C4-2B (cell line): ENCODE data around the gene PALLD.

ENCODE experiments used
- ZFX ChIP-seq: fragments of 450-650 bp; IDR thresholded peaks from 2 replicates; pipeline ENCODE4 v1.6.1; 2017
- TF ChIP-seq, protein P1 (sequence below): fragments of 450-650 bp; conservative IDR thresholded peaks from 2 replicates; pipeline ENCODE4 v1.5.1; 2017; ENCODE audit warnings: mild to moderate bottlenecking

DNA sequence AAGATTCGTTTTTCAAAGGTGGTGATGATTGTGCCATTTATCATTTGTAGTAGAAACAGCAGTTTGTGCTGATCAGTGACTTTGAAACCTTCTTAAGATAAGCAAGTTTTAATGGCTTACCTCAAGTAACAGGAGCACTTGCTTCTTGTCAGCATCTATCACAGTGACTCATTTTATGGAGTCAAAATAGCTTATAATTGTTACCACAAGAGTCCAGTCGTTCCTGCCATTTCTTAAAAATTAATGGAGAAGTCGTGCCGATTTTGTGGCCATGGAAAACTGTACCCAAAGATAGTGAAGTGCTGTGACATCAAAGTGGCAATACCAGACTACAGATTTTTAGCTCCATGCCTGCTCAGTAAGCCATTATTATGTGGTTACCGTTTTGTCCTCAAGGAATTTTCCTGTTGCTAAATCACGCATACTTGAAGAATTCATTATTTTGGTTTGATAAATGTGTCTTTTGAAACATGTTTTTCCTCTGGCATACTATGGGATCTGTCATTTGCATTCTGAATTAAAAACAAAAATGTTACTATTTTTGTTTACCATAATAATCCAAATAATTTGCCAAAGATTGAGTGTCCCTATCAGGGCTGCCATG, 383.3 kb downstream of the PALLD start:
- TF ChIP-seq, protein P1, sequence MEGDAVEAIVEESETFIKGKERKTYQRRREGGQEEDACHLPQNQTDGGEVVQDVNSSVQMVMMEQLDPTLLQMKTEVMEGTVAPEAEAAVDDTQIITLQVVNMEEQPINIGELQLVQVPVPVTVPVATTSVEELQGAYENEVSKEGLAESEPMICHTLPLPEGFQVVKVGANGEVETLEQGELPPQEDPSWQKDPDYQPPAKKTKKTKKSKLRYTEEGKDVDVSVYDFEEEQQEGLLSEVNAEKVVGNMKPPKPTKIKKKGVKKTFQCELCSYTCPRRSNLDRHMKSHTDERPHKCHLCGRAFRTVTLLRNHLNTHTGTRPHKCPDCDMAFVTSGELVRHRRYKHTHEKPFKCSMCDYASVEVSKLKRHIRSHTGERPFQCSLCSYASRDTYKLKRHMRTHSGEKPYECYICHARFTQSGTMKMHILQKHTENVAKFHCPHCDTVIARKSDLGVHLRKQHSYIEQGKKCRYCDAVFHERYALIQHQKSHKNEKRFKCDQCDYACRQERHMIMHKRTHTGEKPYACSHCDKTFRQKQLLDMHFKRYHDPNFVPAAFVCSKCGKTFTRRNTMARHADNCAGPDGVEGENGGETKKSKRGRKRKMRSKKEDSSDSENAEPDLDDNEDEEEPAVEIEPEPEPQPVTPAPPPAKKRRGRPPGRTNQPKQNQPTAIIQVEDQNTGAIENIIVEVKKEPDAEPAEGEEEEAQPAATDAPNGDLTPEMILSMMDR = no peak
- TF ChIP-seq ZFX = no peak
